GM19023 (cell line): ENCODE data around the gene TOM1L1.

Experiments used
- ATAC-seq: cut with Tn5 transposase; IDR thresholded peaks from one replicate; pipeline ENCODE4 v1.9.1; 2021; ENCODE audit warnings: mild to moderate bottlenecking, moderate library complexity; ENCODE audit not compliant: unreplicated experiment

Gene TOM1L1

GRCh38 chr17:54892360-54892759, 8.3 kb upstream of the TOM1L1 start:
- no peak for ATAC-seq

GRCh38 chr17:54898576-54898975, 2.1 kb upstream of the TOM1L1 start:
- ATAC-seq: no peak

- no peak for ATAC-seq
These were observed 1.5 kb upstream of the TOM1L1 start for GRCh38 chr17:54899201-54899600.

- no peak for ATAC-seq
These were observed 763 bp upstream of the TOM1L1 start for GRCh38 chr17:54899721-54900456.

- ATAC-seq: no peak
These were observed 674 bp downstream of the TOM1L1 start for GRCh38 chr17:54901230-54901822.

- no peak for ATAC-seq
These were observed 1.4 kb downstream of the TOM1L1 start for GRCh38 chr17:54902017-54902416.

GRCh38 chr17:54902611-54903010, 2.0 kb downstream of the TOM1L1 start:
- ATAC-seq: no peak

GRCh38 chr17:54903375-54903774, 2.7 kb downstream of the TOM1L1 start:
- no peak for ATAC-seq

- ATAC-seq: no peak
These were observed 6.0 kb downstream of the TOM1L1 start for GRCh38 chr17:54906683-54907082.

GRCh38 chr17:54907376-54907775, 6.7 kb downstream of the TOM1L1 start:
- no peak for ATAC-seq

- ATAC-seq: no peak
These were observed 9.1 kb downstream of the TOM1L1 start for GRCh38 chr17:54909766-54910165.

GRCh38 chr17:54916721-54917120, 16.1 kb downstream of the TOM1L1 start:
- no peak for ATAC-seq

- no peak for ATAC-seq
These were observed 18.8 kb downstream of the TOM1L1 start for GRCh38 chr17:54919425-54919824.

- no peak for ATAC-seq
These were observed 20.2 kb downstream of the TOM1L1 start for GRCh38 chr17:54920819-54921218.

- ATAC-seq: no peak
These were observed 23.8 kb downstream of the TOM1L1 start for GRCh38 chr17:54924405-54924804.

GRCh38 chr17:54927525-54927924, 26.9 kb downstream of the TOM1L1 start:
- no peak for ATAC-seq

- no peak for ATAC-seq
These were observed 32.1 kb downstream of the TOM1L1 start for GRCh38 chr17:54932711-54933110.

GRCh38 chr17:54933921-54934320, 33.3 kb downstream of the TOM1L1 start:
- ATAC-seq: no peak

- ATAC-seq: no peak
These were observed 34.8 kb downstream of the TOM1L1 start for GRCh38 chr17:54935471-54935870.

- ATAC-seq: no peak
These were observed 36.4 kb downstream of the TOM1L1 start for GRCh38 chr17:54937018-54937417.

- ATAC-seq: no peak
These were observed 36.8 kb downstream of the TOM1L1 start for GRCh38 chr17:54937426-54937825.

- ATAC-seq: no peak
These were observed 40.6 kb downstream of the TOM1L1 start for GRCh38 chr17:54941285-54941684.

- no peak for ATAC-seq
These were observed 44.1 kb downstream of the TOM1L1 start for GRCh38 chr17:54944796-54945195.
